HCT116 (cell line): ENCODE data around the gene ABLIM1.

Experiments
- ATF3 ChIP-seq: IDR thresholded peaks from 2 replicates; pipeline ENCODE4 v1.6.1; 2012
- EZH2phosphoT487 ChIP-seq: fragments of 200-600 bp; IDR thresholded peaks from 2 replicates; pipeline ENCODE4 v1.6.1; 2018; ENCODE audit warnings: antibody characterized with exemption, borderline replicate concordance
- POLR2A ChIP-seq: IDR thresholded peaks from 2 replicates; pipeline ENCODE4 v1.7.0; 2011; ENCODE audit warnings: borderline replicate concordance; ENCODE audit not compliant: insufficient read depth, insufficient read length; ENCODE audit errors: extremely low read depth
- TF ChIP-seq, protein P1 (sequence below), 3 experiments: fragments of 200-600 bp in 1 of 3; sonication (generic) in 1 of 3; IDR thresholded peaks in 2 of 3; conservative IDR thresholded peaks in 1 of 3; 2 replicates each; pipeline ENCODE4 v1.5.1; 2012 to 2017; ENCODE audit warnings: low read depth in 2 of 3, low read length in 2 of 3, antibody characterized with exemption in 1 of 3, borderline replicate concordance in 1 of 3, control low read depth in 1 of 3, mild to moderate bottlenecking in 1 of 3, mixed read lengths in 1 of 3, mixed run types in 1 of 3, moderate library complexity in 1 of 3; ENCODE audit not compliant: insufficient read depth in 1 of 3

GRCh38 chr10:114520453-114520852 lies 137.6 kb downstream of the ABLIM1 start:
- TF ChIP-seq POLR2A (no peak), EZH2phosphoT487 (no peak), ATF3 (no peak)
- TF ChIP-seq, protein P1, sequence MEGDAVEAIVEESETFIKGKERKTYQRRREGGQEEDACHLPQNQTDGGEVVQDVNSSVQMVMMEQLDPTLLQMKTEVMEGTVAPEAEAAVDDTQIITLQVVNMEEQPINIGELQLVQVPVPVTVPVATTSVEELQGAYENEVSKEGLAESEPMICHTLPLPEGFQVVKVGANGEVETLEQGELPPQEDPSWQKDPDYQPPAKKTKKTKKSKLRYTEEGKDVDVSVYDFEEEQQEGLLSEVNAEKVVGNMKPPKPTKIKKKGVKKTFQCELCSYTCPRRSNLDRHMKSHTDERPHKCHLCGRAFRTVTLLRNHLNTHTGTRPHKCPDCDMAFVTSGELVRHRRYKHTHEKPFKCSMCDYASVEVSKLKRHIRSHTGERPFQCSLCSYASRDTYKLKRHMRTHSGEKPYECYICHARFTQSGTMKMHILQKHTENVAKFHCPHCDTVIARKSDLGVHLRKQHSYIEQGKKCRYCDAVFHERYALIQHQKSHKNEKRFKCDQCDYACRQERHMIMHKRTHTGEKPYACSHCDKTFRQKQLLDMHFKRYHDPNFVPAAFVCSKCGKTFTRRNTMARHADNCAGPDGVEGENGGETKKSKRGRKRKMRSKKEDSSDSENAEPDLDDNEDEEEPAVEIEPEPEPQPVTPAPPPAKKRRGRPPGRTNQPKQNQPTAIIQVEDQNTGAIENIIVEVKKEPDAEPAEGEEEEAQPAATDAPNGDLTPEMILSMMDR (IDR thresholded peaks at IDR 0.05 in 2 of 3, conservative IDR thresholded peaks at IDR 0.05 in 1 of 3; ENCODE audit: borderline replicate concordance in 1 of 3, insufficient read depth in 1 of 3, low read depth in 2 of 3, low read length in 2 of 3) = no peak
